Osteoblast (primary cell): Measurements from ENCODE around the gene REXO5. TPM values are rescaled to one million over a fixed set of nuclear protein-coding genes. Genes with fewer than 3 reads are reported as not detected.

Experiments
- DNase-seq: peaks from one replicate; pipeline ENCODE4 v3.0.0; 2011; ENCODE audit warnings: low spot score, mixed read lengths; ENCODE audit not compliant: insufficient read length; ENCODE audit errors: missing footprints
- H2AFZ ChIP-seq: 2 replicates; pipeline ENCODE4 v1.6.0; 2011; ENCODE audit warnings: mild to moderate bottlenecking, low read length
- H3K27ac ChIP-seq: 2 replicates; pipeline ENCODE4 v1.5.1; 2011; ENCODE audit warnings: mild to moderate bottlenecking, low read depth, low read length, moderate library complexity
- H3K27me3 ChIP-seq: 2 replicates; pipeline ENCODE4 v1.6.0; 2012; ENCODE audit warnings: mild to moderate bottlenecking, control low read depth, inconsistent platforms, low read length, moderate library complexity; ENCODE audit not compliant: insufficient read depth
- H3K36me3 ChIP-seq: 2 replicates; pipeline ENCODE4 v1.5.1; 2011; ENCODE audit warnings: mild to moderate bottlenecking, low read length, control low read depth, moderate library complexity; ENCODE audit not compliant: insufficient read depth
- H3K4me1 ChIP-seq: 2 replicates; pipeline ENCODE4 v1.5.1; 2011; ENCODE audit warnings: mild to moderate bottlenecking, low read length, control low read depth, moderate library complexity; ENCODE audit not compliant: insufficient read depth
- H3K4me2 ChIP-seq: 2 replicates; pipeline ENCODE4 v1.6.0; 2011; ENCODE audit warnings: mild to moderate bottlenecking, low read length; ENCODE audit not compliant: insufficient read depth
- H3K4me3 ChIP-seq: fragments of 200-600 bp; sonication (generic); 3 replicates; pipeline ENCODE4 v1.5.1; 2012; ENCODE audit warnings: mild to moderate bottlenecking, low read length, inconsistent platforms; ENCODE audit not compliant: insufficient read depth
- H3K79me2 ChIP-seq: 2 replicates; pipeline ENCODE4 v1.6.0; 2012; ENCODE audit warnings: mild to moderate bottlenecking, low read length, control low read depth, inconsistent platforms; ENCODE audit not compliant: insufficient read depth
- H3K9me3 ChIP-seq: 2 replicates; pipeline ENCODE4 v1.5.1; 2011; ENCODE audit warnings: low read depth, low read length, control low read depth
- H4K20me1 ChIP-seq: 2 replicates; pipeline ENCODE4 v1.6.0; 2012; ENCODE audit warnings: mild to moderate bottlenecking, low read length, control low read depth; ENCODE audit not compliant: insufficient read depth
- CTCF ChIP-seq: IDR thresholded peaks from 2 replicates; pipeline ENCODE4 v1.5.1; 2011; ENCODE audit warnings: mild to moderate bottlenecking, low read depth, low read length, moderate library complexity; ENCODE audit errors: extremely low read depth
- total RNA-seq: library from RNA; depleted of rRNA; stranded (reverse); fragments of >200 nt; gene quantifications from 2 replicates; pipeline ENCODE4 v1.2.3, GENCODE V29; 2012

Gene REXO5
- total RNA-seq, 1 donor, result 3.6 TPM

GRCh38 chr16:20851601-20852000, 45.3 kb downstream of the REXO5 start:
- no peak overlapping the region for H2AFZ ChIP-seq
- H3K4me2 ChIP-seq, result peak overlapping the region; percentile 40
- no peak overlapping the region for H3K4me3 ChIP-seq
- H3K27me3 ChIP-seq, result no peaks in the 10 kb centered on the region
- H3K9me3 ChIP-seq, result no peaks in the 10 kb centered on the region
- peaks cover 44% of the 10 kb centered on the region for H3K4me1 ChIP-seq
- DNase-seq, result peak; percentile 57
- H3K79me2 ChIP-seq, result peaks cover 27% of the 10 kb centered on the region
- H3K27ac ChIP-seq, result peak overlapping the region; percentile 53
- H3K36me3 ChIP-seq, result peaks cover 22% of the 10 kb centered on the region
- TF ChIP-seq CTCF, result no peak
- no peaks in the 10 kb centered on the region for H4K20me1 ChIP-seq

- Histone ChIP-seq H3K27ac (peak overlapping the region; percentile 16), H3K27me3 (no peaks in the 10 kb centered on the region)
Observed at GRCh38 chr16:20853143-20853542, 46.8 kb downstream of the REXO5 start.

GRCh38 chr16:20853981-20854620, 47.8 kb downstream of the REXO5 start:
- peaks cover 33% of the 10 kb centered on the region for H3K36me3 ChIP-seq
- no peak overlapping the region for H3K4me2 ChIP-seq
- no peak for DNase-seq

More at GRCh38 chr16:20853143-20853542, 46.8 kb downstream of the REXO5 start:
- peaks cover 38% of the 10 kb centered on the region for H3K79me2 ChIP-seq
- H2AFZ ChIP-seq, result no peak overlapping the region
- H3K36me3 ChIP-seq, result peaks cover 35% of the 10 kb centered on the region
- H3K4me3 ChIP-seq, result no peak overlapping the region
- H3K4me2 ChIP-seq, result no peak overlapping the region
- H3K4me1 ChIP-seq, result peaks cover 44% of the 10 kb centered on the region
- H4K20me1 ChIP-seq, result no peaks in the 10 kb centered on the region
- TF ChIP-seq CTCF, result no peak
- H3K9me3 ChIP-seq, result no peaks in the 10 kb centered on the region
- no peak for DNase-seq

More at GRCh38 chr16:20853981-20854620, 47.8 kb downstream of the REXO5 start:
- Histone ChIP-seq H4K20me1 (no peaks in the 10 kb centered on the region), H3K4me3 (no peak overlapping the region), H3K4me1 (peaks cover 44% of the 10 kb centered on the region), H3K79me2 (peaks cover 38% of the 10 kb centered on the region), H3K27me3 (no peaks in the 10 kb centered on the region), H2AFZ (no peak overlapping the region), H3K27ac (peak overlapping the region; percentile 44), H3K9me3 (no peaks in the 10 kb centered on the region)
- no peak for TF ChIP-seq CTCF
